ENCODE data around the gene TCF25.

The TCF25 gene

GRCh38 chr16:89861648-89862047 is 11.7 kb upstream of the TCF25 start:
- intact Hi-C loops (cut with DNase I; ENCODE audit: low total_unique reads) = no loop called here
- H3K9me3 ChIP-seq = no peaks in the 10 kb centered on the region

DNA sequence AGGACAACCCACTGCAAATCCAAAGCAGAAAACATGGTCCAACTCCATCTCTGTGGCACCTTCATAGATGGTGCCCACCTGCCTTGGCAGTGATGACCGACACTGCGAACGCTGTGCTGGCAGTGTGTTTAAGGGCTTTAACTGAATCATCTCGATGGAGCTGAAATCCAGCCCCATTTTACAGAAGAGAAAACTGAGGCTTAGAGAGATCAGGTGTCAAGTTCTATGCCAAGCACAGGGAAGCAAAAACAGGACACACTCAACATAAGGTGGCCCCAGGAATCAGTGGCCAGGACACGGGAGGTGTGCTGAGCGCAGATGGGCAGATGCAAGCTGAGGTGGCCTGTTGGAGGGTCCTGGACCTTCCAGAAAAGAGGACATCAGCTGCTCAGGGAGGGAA is 10.7 kb upstream of the TCF25 start:
- Histone ChIP-seq H3K36me3 (peaks cover 0 to 3% (median 0%) of the 10 kb centered on the region in 3 donors), H3K9me3 (peaks cover 0 to 3% (median 2%) of the 10 kb centered on the region in 3 donors), H3K27ac (no peak overlapping the region), H3K27me3 (peaks cover 0 to 32% of the 10 kb centered on the region in 2 donors), H3K4me3 (no peak overlapping the region), H3K4me1 (peaks cover 0 to 6% (median 0%) of the 10 kb centered on the region in 4 donors)
- intact Hi-C loops (cut with DNase I; ENCODE audit: low total_unique reads) = no loop called here
- TF ChIP-seq CTCF (IDR thresholded peaks at IDR 0.05) = no peak
- no peak for DNase-seq

More at GRCh38 chr16:89861648-89862047, 11.7 kb upstream of the TCF25 start:
- Histone ChIP-seq H3K4me1 (peaks cover 0 to 6% (median 0%) of the 10 kb centered on the region in 4 donors), H3K27me3 (peaks cover 0 to 32% of the 10 kb centered on the region in 2 donors), H3K27ac (no peak overlapping the region), H3K36me3 (peaks cover 0 to 3% (median 0%) of the 10 kb centered on the region in 3 donors), H3K4me3 (no peak overlapping the region)
- DNase-seq = no peak
- no peak for TF ChIP-seq CTCF (IDR thresholded peaks at IDR 0.05)

GRCh38 chr16:89863741-89864526 is 9.5 kb upstream of the TCF25 start:
- no peak for DNase-seq
- H3K4me1 ChIP-seq = peaks cover 0 to 6% (median 0%) of the 10 kb centered on the region in 4 donors
- H3K4me3 ChIP-seq = no peak overlapping the region
- no peaks in the 10 kb centered on the region for H3K36me3 ChIP-seq
- H3K9me3 ChIP-seq = peaks cover 0 to 9% (median 7%) of the 10 kb centered on the region in 3 donors
- no peak overlapping the region for H3K27ac ChIP-seq
- intact Hi-C loops (cut with DNase I; ENCODE audit: low total_unique reads) = no loop called here
- no peak for TF ChIP-seq CTCF (IDR thresholded peaks at IDR 0.05)
- peaks cover 0 to 26% of the 10 kb centered on the region in 2 donors for H3K27me3 ChIP-seq

GRCh38 chr16:89864527-89864820 is 8.9 kb upstream of the TCF25 start:
- intact Hi-C loops (cut with DNase I; ENCODE audit: low total_unique reads) = no loop called here
- H3K27me3 ChIP-seq = peaks cover 0 to 23% of the 10 kb centered on the region in 2 donors
- no peak overlapping the region for H3K27ac ChIP-seq
- peaks cover 0 to 6% (median 0%) of the 10 kb centered on the region in 4 donors for H3K4me1 ChIP-seq
- no peak for TF ChIP-seq CTCF (IDR thresholded peaks at IDR 0.05)
- no peaks in the 10 kb centered on the region for H3K36me3 ChIP-seq
- no peak overlapping the region for H3K4me3 ChIP-seq
- DNase-seq = no peak
- peaks cover 0 to 9% (median 7%) of the 10 kb centered on the region in 3 donors for H3K9me3 ChIP-seq

- Histone ChIP-seq H3K9me3 (peaks cover 0 to 9% (median 7%) of the 10 kb centered on the region in 3 donors), H3K36me3 (peaks cover 0 to 4% (median 0%) of the 10 kb centered on the region in 3 donors), H3K27me3 (no peaks in the 10 kb centered on the region), H3K4me3 (no peak overlapping the region), H3K27ac (no peak overlapping the region), H3K4me1 (peaks cover 0 to 9% (median 7%) of the 10 kb centered on the region in 4 donors)
- DNase-seq = no peak
- no peak for TF ChIP-seq CTCF (IDR thresholded peaks at IDR 0.05)
- intact Hi-C loops (cut with DNase I; ENCODE audit: low total_unique reads) = no loop called here
Observed at GRCh38 chr16:89867918-89868317, 5.5 kb upstream of the TCF25 start.

Measured in tibial artery (tissue), 4 donors.